GM11168 (cell line): ENCODE data around the gene RAB3GAP1.

Experiments
- in situ Hi-C: fragments of 300-500 bp; cut with MboI; formaldehyde crosslinking; loops from one replicate; pipeline ENCODE4 v1.12.0; 2022; ENCODE audit warnings: low sequenced_read_pairs; ENCODE audit not compliant: unreplicated experiment

Gene RAB3GAP1

GRCh38 chr2:135154962-135155361 is 102.9 kb downstream of the RAB3GAP1 start:
- in situ Hi-C loops: no loop called here

GRCh38 chr2:135157856-135158255 is 105.8 kb downstream of the RAB3GAP1 start:
- in situ Hi-C loops: no loop called here

GRCh38 chr2:135159191-135159590 is 107.1 kb downstream of the RAB3GAP1 start:
- in situ Hi-C loops: no loop called here

- in situ Hi-C loops: no loop called here
These were observed 110.3 kb downstream of the RAB3GAP1 start for GRCh38 chr2:135162377-135162776.

GRCh38 chr2:135162786-135163185 is 110.7 kb downstream of the RAB3GAP1 start:
- in situ Hi-C loops: no loop called here

GRCh38 chr2:135163306-135163705 is 111.2 kb downstream of the RAB3GAP1 start:
- in situ Hi-C loops: no loop called here

GRCh38 chr2:135163901-135164300 is 111.8 kb downstream of the RAB3GAP1 start:
- in situ Hi-C loops: no loop called here

- in situ Hi-C loops: no loop called here
These were observed 112.3 kb downstream of the RAB3GAP1 start for GRCh38 chr2:135164431-135164830.

- in situ Hi-C loops: no loop called here
These were observed 115.2 kb downstream of the RAB3GAP1 start for GRCh38 chr2:135167273-135167672.

- in situ Hi-C loops: no loop called here
These were observed 116.2 kb downstream of the RAB3GAP1 start for GRCh38 chr2:135168204-135168856.

- in situ Hi-C loops: no loop called here
These were observed 118.0 kb downstream of the RAB3GAP1 start for GRCh38 chr2:135169900-135170753.

GRCh38 chr2:135174049-135174809 is 122.1 kb downstream of the RAB3GAP1 start:
- in situ Hi-C loops: no loop called here

GRCh38 chr2:135174810-135175093 is 122.7 kb downstream of the RAB3GAP1 start:
- in situ Hi-C loops: no loop called here

GRCh38 chr2:135175177-135175576 is 123.1 kb downstream of the RAB3GAP1 start:
- in situ Hi-C loops: no loop called here

- in situ Hi-C loops: no loop called here
These were observed 127.6 kb downstream of the RAB3GAP1 start for GRCh38 chr2:135179689-135180088.

- in situ Hi-C loops: no loop called here
These were observed 130.1 kb downstream of the RAB3GAP1 start for GRCh38 chr2:135182190-135182589.

GRCh38 chr2:135182601-135183000 is 130.5 kb downstream of the RAB3GAP1 start:
- in situ Hi-C loops: no loop called here

- in situ Hi-C loops: no loop called here
These were observed 131.7 kb downstream of the RAB3GAP1 start for GRCh38 chr2:135183822-135184221.

- in situ Hi-C loops: no loop called here
These were observed 134.0 kb downstream of the RAB3GAP1 start for GRCh38 chr2:135186054-135186453.

GRCh38 chr2:135187270-135187669 is 135.2 kb downstream of the RAB3GAP1 start:
- in situ Hi-C loops: no loop called here

GRCh38 chr2:135189148-135189547 is 137.1 kb downstream of the RAB3GAP1 start:
- in situ Hi-C loops: no loop called here
